Measurements from ENCODE around the gene RAB43.
"Not testable (repeated sequence)": the region's sequence is repeated elsewhere in the genome, so short reads cannot be mapped to it uniquely, and the experiment has no call there.

The RAB43 gene

GRCh38 chr3:129121016-129121791 lies 400 bp downstream of the RAB43 start:
- peak in 3 of 5 experiments; percentile 13 to 76 (median 26) for DNase-seq

GRCh38 chr3:129120254-129121004 lies 1.2 kb downstream of the RAB43 start:
- DNase-seq = peak; percentile 65 to 99 (median 85)

- peak in 1 of 5 experiments; percentile 44 for DNase-seq
Measured at GRCh38 chr3:129119365-129120100, 2.1 kb downstream of the RAB43 start.

- DNase-seq = peak in 3 of 5 experiments; percentile 44 to 88 (median 75)
Measured at GRCh38 chr3:129118745-129119144, 2.9 kb downstream of the RAB43 start.

GRCh38 chr3:129117134-129117533 lies 4.5 kb downstream of the RAB43 start:
- DNase-seq = no peak

- peak in 1 of 5 experiments; percentile 46 for DNase-seq
Measured at GRCh38 chr3:129116482-129116946, 5.1 kb downstream of the RAB43 start.

GRCh38 chr3:129114455-129114854 lies 7.1 kb downstream of the RAB43 start:
- DNase-seq = no peak

GRCh38 chr3:129112308-129113052 lies 9.1 kb downstream of the RAB43 start:
- DNase-seq = no peak

GRCh38 chr3:129111076-129111780 lies 10.4 kb downstream of the RAB43 start:
- DNase-seq = not testable (repeated sequence)

- DNase-seq = no peak
Measured at GRCh38 chr3:129107793-129108192, 13.8 kb downstream of the RAB43 start.

GRCh38 chr3:129106866-129107565 lies 14.6 kb downstream of the RAB43 start:
- DNase-seq = no peak

GRCh38 chr3:129106320-129106719 lies 15.3 kb downstream of the RAB43 start:
- no peak for DNase-seq

- no peak for DNase-seq
Measured at GRCh38 chr3:129105862-129106261, 15.7 kb downstream of the RAB43 start.

- DNase-seq = no peak
Measured at GRCh38 chr3:129104498-129105079, 17.0 kb downstream of the RAB43 start.

- no peak for DNase-seq
Measured at GRCh38 chr3:129104051-129104450, 17.6 kb downstream of the RAB43 start.

- no peak for DNase-seq
Measured at GRCh38 chr3:129103296-129103695, 18.3 kb downstream of the RAB43 start.

GRCh38 chr3:129101370-129102138 lies 20.1 kb downstream of the RAB43 start:
- no peak for DNase-seq

- DNase-seq = no peak
Measured at GRCh38 chr3:129100274-129100673, 21.3 kb downstream of the RAB43 start.

GRCh38 chr3:129095285-129095684 lies 26.3 kb downstream of the RAB43 start:
- DNase-seq = no peak

- DNase-seq = not testable (repeated sequence)
Measured at GRCh38 chr3:129088312-129088711, 33.3 kb downstream of the RAB43 start.
